ENCODE results near the gene ZNF530. TPM values are rescaled to one million over a fixed set of nuclear protein-coding genes. Genes with fewer than 3 reads are reported as not detected.
A peak's percentile ranks its signal among the peaks of the same experiment; 100 is the strongest.

Gene ZNF530
- total and polyA plus RNA-seq, 12 donors: 3.2 to 5.8 (median 4.5) TPM

DNA sequence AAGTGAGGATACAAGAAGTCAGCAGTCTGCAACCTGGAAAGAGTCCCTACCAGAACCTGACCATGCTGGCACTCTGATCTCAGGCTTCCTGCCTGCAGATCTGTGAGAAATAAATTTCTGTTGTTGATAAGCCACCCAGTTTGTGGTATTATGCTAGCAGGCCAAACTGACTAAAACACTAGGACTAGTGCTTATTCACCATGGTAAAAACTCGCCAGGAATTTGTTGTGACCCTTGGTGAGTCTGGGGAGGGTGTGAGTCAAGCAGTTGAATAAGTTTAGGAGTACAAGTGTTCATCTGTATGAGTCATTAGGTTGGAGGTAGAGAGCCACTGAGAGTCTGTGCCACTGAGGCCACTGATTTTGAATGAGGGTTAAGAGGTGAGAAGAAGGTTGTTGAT is 12.2 kb upstream of the ZNF530 start:
- no peaks in the 10 kb centered on the region for H3K27me3 ChIP-seq
- DNase-seq (no peak), ATAC-seq (no peak)
- intact Hi-C loops (cut with DNase I): loop anchor here in 1 of 10 donors (5.0 kb wide), 1 partner anchor 45 kb away; the partner anchor contains the start of gene ZNF211
- no peak for TF ChIP-seq CTCF (IDR thresholded peaks at IDR 0.05)
- H3K36me3 ChIP-seq: peaks cover 0 to 74% (median 41%) of the 10 kb centered on the region in 9 donors
- H3K27ac ChIP-seq: no peak overlapping the region
- peaks cover 5 to 22% (median 16%) of the 10 kb centered on the region in 9 donors for H3K4me1 ChIP-seq
- peaks cover 0 to 95% (median 63%) of the 10 kb centered on the region in 11 donors for H3K9me3 ChIP-seq
- 96 to 100% methylated on average over 1 of the region's 1 CpG for WGBS, 2 donors
- H3K4me3 ChIP-seq: no peak overlapping the region

DNA sequence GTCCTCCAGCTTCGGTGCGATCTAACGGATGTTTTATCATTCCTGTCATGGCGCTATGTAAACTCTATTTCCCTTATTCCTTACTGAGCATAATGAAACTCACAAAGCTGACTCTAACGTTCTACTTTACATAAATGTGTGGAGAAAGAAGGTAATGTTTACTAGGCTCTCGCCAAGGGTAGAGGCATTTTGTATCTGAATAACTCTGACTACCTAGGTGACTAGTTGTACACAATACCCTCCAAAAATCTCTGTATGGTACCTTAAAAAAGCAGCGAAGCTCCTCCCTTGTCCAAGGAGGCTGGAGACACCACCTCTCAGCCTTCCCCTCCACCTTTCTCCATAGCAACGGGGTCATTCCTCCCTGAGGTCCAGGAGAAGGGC is 316 bp upstream of the ZNF530 start:
- Histone ChIP-seq H3K9me3 (peaks cover 0 to 68% (median 6%) of the 10 kb centered on the region in 11 donors), H3K36me3 (peaks cover 0 to 17% (median 0%) of the 10 kb centered on the region in 9 donors), H3K27ac (peak overlapping the region in 9 of 10 donors; percentile 41 to 84 (median 67)), H3K4me3 (peak overlapping the region; percentile 60 to 97 (median 83)), H3K27me3 (no peaks in the 10 kb centered on the region), H3K4me1 (peaks cover 2 to 21% (median 10%) of the 10 kb centered on the region in 9 donors)
- DNase-seq (no peak), ATAC-seq (no peak)
- 44 to 50% methylated on average over 8 of the region's 8 CpGs for WGBS, 2 donors
- no peak for TF ChIP-seq CTCF (IDR thresholded peaks at IDR 0.05)
- intact Hi-C loops (cut with DNase I): loop anchor here in 2 of 10 donors (1.0 to 2.0 kb wide), 2 partner anchors 21 to 34 kb away; partner anchors contain the start of genes ZNF211 (in 1 of the 2) and ZNF416 (in 1 of the 2)

DNA sequence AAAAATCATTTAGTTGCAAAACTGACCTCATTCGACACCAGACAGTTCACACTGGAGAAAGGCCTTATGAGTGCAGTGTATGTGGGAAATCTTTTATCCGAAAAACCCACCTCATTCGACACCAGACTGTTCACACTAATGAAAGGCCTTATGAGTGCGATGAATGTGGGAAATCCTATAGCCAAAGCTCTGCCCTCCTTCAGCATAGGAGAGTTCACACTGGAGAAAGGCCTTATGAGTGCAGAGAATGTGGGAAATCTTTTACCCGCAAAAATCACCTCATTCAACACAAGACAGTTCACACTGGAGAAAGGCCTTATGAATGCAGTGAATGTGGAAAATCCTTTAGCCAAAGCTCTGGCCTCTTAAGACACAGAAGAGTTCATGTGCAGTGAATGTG is 7.2 kb downstream of the ZNF530 start:
- Histone ChIP-seq H3K27ac (no peak overlapping the region), H3K4me1 (no peaks in the 10 kb centered on the region), H3K9me3 (peaks cover 0 to 91% (median 26%) of the 10 kb centered on the region in 11 donors), H3K27me3 (no peaks in the 10 kb centered on the region), H3K4me3 (no peak overlapping the region), H3K36me3 (peaks cover 0 to 53% (median 26%) of the 10 kb centered on the region in 9 donors)
- WGBS, 2 donors: 96 to 98% methylated on average over 5 of the region's 5 CpGs
- ATAC-seq (no peak), DNase-seq (no peak)
- TF ChIP-seq CTCF (IDR thresholded peaks at IDR 0.05): no peak
- intact Hi-C loops (cut with DNase I): loop anchor here in 1 of 10 donors (10.0 kb wide), 1 partner anchor 1222 kb away; no protein-coding TSS in a partner anchor

DNA sequence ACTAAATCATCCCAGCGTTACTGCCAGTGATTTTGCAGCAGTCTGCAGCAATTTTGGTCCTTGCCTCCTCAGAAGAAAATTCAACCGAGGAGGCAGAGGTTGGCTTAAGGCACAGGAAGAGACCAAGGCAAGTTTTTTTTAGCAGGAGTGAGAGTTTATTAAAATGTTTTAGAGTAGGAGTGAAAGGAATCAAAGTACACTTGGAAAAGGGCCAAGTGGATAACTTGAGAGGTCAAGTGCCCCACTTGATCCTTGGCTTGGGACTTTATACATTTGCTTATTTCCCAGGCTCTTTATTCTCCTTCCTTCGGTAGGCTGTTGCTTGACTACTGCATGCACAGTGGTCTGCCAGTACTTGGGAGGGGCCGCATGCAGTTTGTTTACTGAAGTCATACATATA is 11.4 kb downstream of the ZNF530 start:
- WGBS, 2 donors: 63 to 67% methylated on average over 4 of the region's 4 CpGs
- peaks cover 0 to 67% (median 28%) of the 10 kb centered on the region in 11 donors for H3K9me3 ChIP-seq
- no peak for ATAC-seq

More for the DNA sequence above, 11.4 kb downstream of the ZNF530 start:
- Histone ChIP-seq H3K27ac (no peak overlapping the region), H3K4me1 (peaks cover 0 to 22% (median 14%) of the 10 kb centered on the region in 9 donors), H3K36me3 (peaks cover 0 to 35% (median 17%) of the 10 kb centered on the region in 9 donors), H3K4me3 (no peak overlapping the region), H3K27me3 (no peaks in the 10 kb centered on the region)
- intact Hi-C loops (cut with DNase I): loop anchor here in 1 of 10 donors (10.0 kb wide), 1 partner anchor 46 kb away; no protein-coding TSS in a partner anchor
- DNase-seq: no peak
- TF ChIP-seq CTCF (IDR thresholded peaks at IDR 0.05): no peak
